ENCODE measurements around the gene RAB23. TPM values are rescaled to one million over a fixed set of nuclear protein-coding genes. Genes with fewer than 3 reads are reported as not detected.

RAB23 gene
- total and polyA plus RNA-seq, 2 of the 8 experiments (the other 6 are each of a cell fraction or from before 2014, with no cell fraction given) = 6.5 to 17.2 TPM

- 97% methylated on average over 2 of the region's 2 CpGs; no CpG with 5 or more reads in 1 of the 2 experiments for WGBS, 2 experiments (ENCODE audit: extremely low coverage in 1 of 2, insufficient coverage in 1 of 2, insufficient read length in 1 of 2, insufficient replicate concordance in 2 of 2, low coverage in 1 of 2, low lambda C conversion rate in 2 of 2, missing lambda C conversion rate in 1 of 2)
- no peak overlapping the region for H2BK120ac ChIP-seq (replicated peaks; ENCODE audit: low read depth, low read length)
- TF ChIP-seq YY1 (IDR thresholded peaks at IDR 0.05; ENCODE audit: low read depth, low read length) (no peak), SAP30 (IDR thresholded peaks at IDR 0.05; ENCODE audit: insufficient read depth, insufficient replicate concordance, low read length) (no peak), TEAD4 (IDR thresholded peaks at IDR 0.05; ENCODE audit: low read depth, low read length) (no peak), ATF3 (IDR thresholded peaks at IDR 0.05; ENCODE audit: insufficient read depth, low read depth, low read length) (no peak), SP4 (IDR thresholded peaks at IDR 0.05; ENCODE audit: low read length) (no peak), CBX5 (IDR thresholded peaks at IDR 0.05; ENCODE audit: low read depth, low read length) (no peak), RFX5 (IDR thresholded peaks at IDR 0.05; ENCODE audit: borderline replicate concordance, low read depth, low read length) (no peak), CHD2 (IDR thresholded peaks at IDR 0.05; ENCODE audit: low read length) (no peak), SIX5 (IDR thresholded peaks at IDR 0.05; ENCODE audit: low read depth, low read length) (no peak), E2F6 (IDR thresholded peaks at IDR 0.05) (no peak), SIRT6 (IDR thresholded peaks at IDR 0.05; ENCODE audit: low read length) (no peak), SUZ12 (IDR thresholded peaks at IDR 0.05; ENCODE audit: low read length) (no peak), RNF2 (IDR thresholded peaks at IDR 0.05; ENCODE audit: borderline replicate concordance, low read depth, low read length, missing control alignments, poor library complexity, severe bottlenecking) (no peak), EZH2 (IDR thresholded peaks at IDR 0.05; ENCODE audit: low read depth, low read length, severe bottlenecking) (no peak)
Measured at GRCh38 chr6:57163956-57164355, 58.2 kb downstream of the RAB23 start.

More at GRCh38 chr6:57163956-57164355, 58.2 kb downstream of the RAB23 start:
- H3K79me2 ChIP-seq (ENCODE audit: control insufficient read depth in 1 of 2, insufficient read depth in 2 of 2, low read length in 2 of 2) = no peaks in the 10 kb centered on the region
- no peak overlapping the region for H3K4me2 ChIP-seq (ENCODE audit: insufficient read depth in 1 of 2, low read depth in 2 of 2, low read length in 2 of 2)
- no peak overlapping the region for H2BK15ac ChIP-seq (ENCODE audit: low read length)
- H2BK5ac ChIP-seq (ENCODE audit: low read depth, low read length) = no peak overlapping the region
- no peak overlapping the region for H3K9ac ChIP-seq (replicated peaks in 1 of 4; ENCODE audit: extremely low read depth in 1 of 4, low read depth in 3 of 4, low read length in 3 of 4)
- H3K27ac ChIP-seq (ENCODE audit: low read depth, low read length) = no peak overlapping the region
- no peak overlapping the region for H2AK5ac ChIP-seq (ENCODE audit: low read depth, low read length)
- H3K23ac ChIP-seq (ENCODE audit: insufficient read length) = no peak overlapping the region
- no peak overlapping the region for H3K14ac ChIP-seq (ENCODE audit: insufficient read length)
- no peak overlapping the region for H4K8ac ChIP-seq (ENCODE audit: extremely low read depth, insufficient read depth, low read length)
- no peak overlapping the region for H2AFZ ChIP-seq (ENCODE audit: low read length)
- no peaks in the 10 kb centered on the region for H4K20me1 ChIP-seq (replicated peaks in 1 of 2; ENCODE audit: control insufficient read depth in 1 of 2, insufficient read depth in 2 of 2, low read length in 2 of 2)
- H3K4me3 ChIP-seq (ENCODE audit: extremely low read depth in 1 of 4, insufficient read depth in 2 of 4, low read depth in 3 of 4, low read length in 4 of 4) = no peak overlapping the region
- POLR2A ChIA-PET (ENCODE audit: partially characterized antibody) = no interaction called here
- no peak for DNase-seq (ENCODE audit: low read depth in 1 of 2, low spot score in 2 of 2)
- CTCF ChIA-PET (ENCODE audit: partially characterized antibody) = interaction anchor here (0.6 kb wide), 1 partner anchor 42 kb away, joined by 3 read pairs; no protein-coding TSS in a partner anchor
- H3K79me1 ChIP-seq (ENCODE audit: low read depth, low read length) = no peaks in the 10 kb centered on the region
- peaks cover 0 to 16% (median 5%) of the 10 kb centered on the region in 4 experiments; a peak in 2 of 8 replicates for H3K36me3 ChIP-seq (ENCODE audit: control insufficient read depth in 2 of 4, insufficient read depth in 4 of 4, low read length in 3 of 4)
- no peak for FAIRE-seq
- no peak overlapping the region for H4K5ac ChIP-seq (ENCODE audit: insufficient read length, low read depth, low read length)
- H2BK20ac ChIP-seq (ENCODE audit: low read length) = no peak overlapping the region
- H3K4me1 ChIP-seq (replicated peaks in 1 of 4; ENCODE audit: control insufficient read depth in 3 of 4, insufficient read depth in 4 of 4, low read length in 3 of 4) = no peaks in the 10 kb centered on the region
- no peak overlapping the region for H3K4ac ChIP-seq (replicated peaks; ENCODE audit: insufficient read length, low read depth, low read length)
- no peaks in the 10 kb centered on the region for H3K23me2 ChIP-seq (ENCODE audit: low read depth, low read length)
- H3K18ac ChIP-seq (ENCODE audit: extremely low read depth, low read length) = no peak overlapping the region
- no peak overlapping the region for H3K56ac ChIP-seq (replicated peaks; ENCODE audit: insufficient read length, low read depth, low read length)
- no peaks in the 10 kb centered on the region; a peak in 1 of 4 replicates for H3K9me3 ChIP-seq (ENCODE audit: insufficient read depth in 2 of 2, low read depth in 1 of 2, low read length in 1 of 2)
- no peak overlapping the region for H2BK12ac ChIP-seq (ENCODE audit: low read depth, low read length)
- H4K91ac ChIP-seq (replicated peaks; ENCODE audit: insufficient read length, low read length) = no peak overlapping the region
- no peaks in the 10 kb centered on the region for H3K27me3 ChIP-seq (replicated peaks in 1 of 4; ENCODE audit: control insufficient read depth in 3 of 4, extremely low read depth in 1 of 4, insufficient read depth in 3 of 4, low read length in 3 of 4)
